ENCODE measurements around the gene ALCAM.

Gene ALCAM

DNA sequence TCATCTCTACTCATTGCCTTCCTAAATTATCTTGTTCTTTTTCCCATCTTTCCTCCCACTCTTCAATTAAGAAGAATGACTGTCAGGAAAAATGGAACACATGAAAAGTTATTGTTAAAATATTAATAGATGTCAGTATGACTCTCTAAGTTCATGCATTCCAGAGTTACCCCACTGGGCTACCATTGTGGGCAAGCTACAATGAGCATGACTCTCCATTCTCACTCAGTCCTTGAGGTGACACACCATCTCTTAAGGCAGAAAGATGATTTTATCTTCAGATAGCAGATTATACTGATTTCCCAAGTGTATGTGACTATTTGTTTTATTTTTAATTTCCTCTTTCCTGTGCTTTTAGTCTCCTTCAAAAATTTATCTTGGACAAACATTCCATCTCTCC lies 144.3 kb downstream of the ALCAM start:
- DNase-seq (ENCODE audit: low read depth), result peak; percentile 10
- H3K4me3 ChIP-seq (ENCODE audit: low read length), result no peak overlapping the region
- TF ChIP-seq, protein P1, sequence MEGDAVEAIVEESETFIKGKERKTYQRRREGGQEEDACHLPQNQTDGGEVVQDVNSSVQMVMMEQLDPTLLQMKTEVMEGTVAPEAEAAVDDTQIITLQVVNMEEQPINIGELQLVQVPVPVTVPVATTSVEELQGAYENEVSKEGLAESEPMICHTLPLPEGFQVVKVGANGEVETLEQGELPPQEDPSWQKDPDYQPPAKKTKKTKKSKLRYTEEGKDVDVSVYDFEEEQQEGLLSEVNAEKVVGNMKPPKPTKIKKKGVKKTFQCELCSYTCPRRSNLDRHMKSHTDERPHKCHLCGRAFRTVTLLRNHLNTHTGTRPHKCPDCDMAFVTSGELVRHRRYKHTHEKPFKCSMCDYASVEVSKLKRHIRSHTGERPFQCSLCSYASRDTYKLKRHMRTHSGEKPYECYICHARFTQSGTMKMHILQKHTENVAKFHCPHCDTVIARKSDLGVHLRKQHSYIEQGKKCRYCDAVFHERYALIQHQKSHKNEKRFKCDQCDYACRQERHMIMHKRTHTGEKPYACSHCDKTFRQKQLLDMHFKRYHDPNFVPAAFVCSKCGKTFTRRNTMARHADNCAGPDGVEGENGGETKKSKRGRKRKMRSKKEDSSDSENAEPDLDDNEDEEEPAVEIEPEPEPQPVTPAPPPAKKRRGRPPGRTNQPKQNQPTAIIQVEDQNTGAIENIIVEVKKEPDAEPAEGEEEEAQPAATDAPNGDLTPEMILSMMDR (IDR thresholded peaks at IDR 0.05; ENCODE audit: insufficient read depth, low read depth, low read length, missing control alignments), result no peak

DNA sequence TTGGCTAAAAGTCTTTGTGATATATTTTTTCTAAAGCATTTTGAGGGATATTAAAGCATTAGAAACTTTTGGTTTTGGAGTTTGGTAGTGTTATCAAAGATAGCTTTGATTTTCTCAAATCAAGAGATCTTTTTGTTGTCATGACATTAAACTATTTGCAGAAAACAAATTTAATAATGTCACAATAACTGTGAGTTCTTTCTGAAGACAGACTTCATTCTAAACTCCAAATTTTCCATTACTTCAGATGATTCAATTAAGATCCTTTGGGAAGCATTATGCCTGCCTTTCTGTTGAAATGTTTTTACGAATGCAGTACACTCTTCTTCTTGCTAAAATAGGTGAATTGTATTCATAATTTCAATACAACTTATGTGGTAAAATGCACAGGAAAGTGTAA lies 145.4 kb downstream of the ALCAM start:
- H3K4me3 ChIP-seq (ENCODE audit: low read length), result no peak overlapping the region
- DNase-seq (ENCODE audit: low read depth), result no peak
- TF ChIP-seq, protein P1 (IDR thresholded peaks at IDR 0.05; ENCODE audit: insufficient read depth, low read depth, low read length, missing control alignments), result no peak

DNA sequence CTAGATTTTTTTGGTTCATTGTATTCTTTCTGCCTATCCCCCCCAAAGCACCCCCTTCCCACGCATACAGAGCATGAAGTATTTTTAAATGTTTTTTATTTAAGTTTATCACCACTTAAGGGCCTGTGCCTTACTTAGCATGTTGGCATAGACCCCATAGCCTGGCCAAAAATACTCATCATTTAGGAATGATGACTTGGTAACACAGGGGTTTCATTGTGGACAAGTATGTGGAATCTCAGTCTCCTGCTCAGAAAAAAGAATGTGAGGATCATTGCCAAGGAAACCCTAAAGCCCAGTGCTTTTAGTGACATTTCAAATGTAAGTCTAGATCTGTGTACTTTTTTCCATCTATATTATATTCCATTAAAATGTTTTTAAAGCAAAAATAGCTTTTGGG lies 146.3 kb downstream of the ALCAM start:
- peak; percentile 9 for DNase-seq (ENCODE audit: low read depth)
- no peak overlapping the region for H3K4me3 ChIP-seq (ENCODE audit: low read length)
- TF ChIP-seq, protein P1 (IDR thresholded peaks at IDR 0.05; ENCODE audit: insufficient read depth, low read depth, low read length, missing control alignments), result no peak

DNA sequence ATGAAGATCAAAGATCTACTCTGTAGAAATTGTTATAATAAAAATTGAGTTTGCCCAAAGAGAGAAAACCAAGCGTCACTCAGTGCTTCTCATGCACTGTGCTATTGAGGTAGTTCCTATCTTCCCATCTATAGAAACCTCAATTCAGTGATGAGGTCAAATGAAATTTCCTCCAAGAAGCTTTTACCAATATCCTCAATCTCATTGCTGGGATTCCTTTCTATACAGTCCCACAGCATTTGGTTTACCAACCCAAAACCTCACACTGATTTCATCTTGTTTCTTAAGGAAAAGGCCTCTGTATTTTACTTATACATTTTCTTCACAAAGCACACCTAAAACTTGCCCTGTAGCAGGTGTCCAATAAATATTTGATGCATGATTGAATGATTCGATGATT lies 147.2 kb downstream of the ALCAM start:
- DNase-seq (ENCODE audit: low read depth), result no peak
- TF ChIP-seq, protein P1 (IDR thresholded peaks at IDR 0.05; ENCODE audit: insufficient read depth, low read depth, low read length, missing control alignments), result no peak
- H3K4me3 ChIP-seq (ENCODE audit: low read length), result no peak overlapping the region

DNA sequence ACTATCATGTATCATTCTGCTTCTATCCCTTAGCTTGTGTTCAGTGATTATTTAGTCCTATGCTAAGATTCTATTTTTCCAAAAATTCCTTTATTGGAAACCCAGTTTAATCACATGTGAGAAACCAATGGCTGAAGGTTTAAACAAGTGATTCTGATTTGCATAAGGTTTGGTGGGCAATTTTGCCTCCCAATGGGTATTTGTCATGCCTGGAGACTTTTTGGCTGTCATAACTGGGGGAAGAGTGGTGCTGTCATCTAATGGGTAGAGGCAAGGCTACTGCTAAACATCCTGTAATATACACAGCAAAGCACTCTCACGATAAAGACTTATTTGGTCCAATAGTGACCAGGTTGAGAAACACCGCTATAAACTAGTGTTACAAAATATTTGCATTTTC lies 148.7 kb downstream of the ALCAM start:
- DNase-seq (ENCODE audit: low read depth), result no peak

DNA sequence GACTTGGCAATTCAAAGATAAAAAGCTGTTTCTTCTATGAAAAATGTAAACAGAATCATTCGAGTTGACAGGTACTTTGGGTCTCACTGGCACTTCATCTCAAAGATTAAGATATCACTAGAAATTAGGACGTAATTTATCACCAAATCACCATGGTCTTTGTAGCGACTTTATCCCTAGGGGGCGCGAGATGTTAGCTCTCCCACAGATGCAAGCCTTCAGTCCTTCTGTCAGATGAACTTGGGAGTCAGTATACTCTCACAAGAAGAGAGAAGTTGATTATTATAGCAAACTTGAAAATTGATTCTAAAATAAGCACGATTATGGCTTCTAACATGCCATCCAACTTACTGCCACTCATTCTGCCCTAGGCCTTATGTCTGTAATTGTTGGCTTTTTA lies 150.3 kb downstream of the ALCAM start:
- TF ChIP-seq, protein P1 (IDR thresholded peaks at IDR 0.05; ENCODE audit: insufficient read depth, low read depth, low read length, missing control alignments), result no peak
- H3K4me3 ChIP-seq (ENCODE audit: low read length), result no peak overlapping the region
- no peak for DNase-seq (ENCODE audit: low read depth)

More for the DNA sequence above, 148.7 kb downstream of the ALCAM start:
- TF ChIP-seq, protein P1 (IDR thresholded peaks at IDR 0.05; ENCODE audit: insufficient read depth, low read depth, low read length, missing control alignments), result no peak
- no peak overlapping the region for H3K4me3 ChIP-seq (ENCODE audit: low read length)

DNA sequence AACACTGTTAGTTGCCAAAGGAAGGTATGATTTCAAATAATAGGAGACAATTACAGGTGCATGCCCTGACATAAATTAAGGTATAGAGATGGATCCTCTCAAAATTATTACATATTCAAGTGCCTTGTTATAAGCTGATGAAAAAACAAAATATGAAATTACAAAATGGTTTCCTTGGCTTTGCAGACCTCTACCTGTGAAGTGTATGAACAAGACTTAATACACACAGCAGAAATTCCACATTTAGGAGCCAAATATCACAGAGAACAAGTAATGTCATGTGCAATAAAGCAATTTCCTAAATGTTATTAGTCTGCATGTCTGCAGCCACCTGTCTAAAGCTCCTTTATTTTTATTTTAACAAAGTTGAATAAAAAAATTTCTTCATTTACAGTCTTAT lies 151.5 kb downstream of the ALCAM start:
- no peak for DNase-seq (ENCODE audit: low read depth)
- TF ChIP-seq, protein P1 (IDR thresholded peaks at IDR 0.05; ENCODE audit: insufficient read depth, low read depth, low read length, missing control alignments), result no peak
- no peak overlapping the region for H3K4me3 ChIP-seq (ENCODE audit: low read length)

All from epithelial cell of esophagus (primary cell).